ENCODE measurements around the gene CLEC16A.
A peak's percentile ranks its signal among the peaks of the same experiment; 100 is the strongest.

The CLEC16A gene

GRCh38 chr16:11082860-11083388 is 138.6 kb downstream of the CLEC16A start:
- in situ Hi-C loops (cut with HindIII; ENCODE audit: low sequenced_read_pairs): no loop called here
- H3K4me3 ChIP-seq (ENCODE audit: low read depth, low read length): no peak overlapping the region
- DNase-seq (ENCODE audit: low read depth): no peak
- TF ChIP-seq CTCF (IDR thresholded peaks at IDR 0.05; ENCODE audit: low read depth, low read length, missing control alignments): no peak

DNA sequence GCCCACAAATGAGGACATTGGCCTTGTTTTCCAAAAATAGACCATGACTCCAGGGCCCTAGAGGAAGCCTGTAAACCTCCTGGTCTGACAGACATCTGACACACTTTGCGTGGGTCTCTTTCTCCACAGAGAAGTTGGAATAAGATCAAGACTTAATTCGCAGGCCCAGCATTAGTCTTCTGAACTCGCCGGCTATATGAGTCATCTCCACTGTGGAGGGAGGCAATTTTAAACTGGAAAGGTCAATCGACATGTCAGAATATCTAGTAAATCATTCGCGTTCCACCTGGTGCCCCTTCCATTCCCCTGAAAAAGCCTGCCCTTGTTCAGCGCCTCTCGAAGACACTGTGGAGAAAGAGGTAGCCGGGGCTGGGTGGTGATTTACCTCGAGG is 140.1 kb downstream of the CLEC16A start:
- in situ Hi-C loops (cut with HindIII; ENCODE audit: low sequenced_read_pairs): no loop called here
- no peak for TF ChIP-seq CTCF (IDR thresholded peaks at IDR 0.05; ENCODE audit: low read depth, low read length, missing control alignments)
- H3K4me3 ChIP-seq (ENCODE audit: low read depth, low read length): no peak overlapping the region
- DNase-seq (ENCODE audit: low read depth): peak; percentile 75

- TF ChIP-seq CTCF (IDR thresholded peaks at IDR 0.05; ENCODE audit: low read depth, low read length, missing control alignments): no peak
- no peak for DNase-seq (ENCODE audit: low read depth)
- in situ Hi-C loops (cut with HindIII; ENCODE audit: low sequenced_read_pairs): no loop called here
- H3K4me3 ChIP-seq (ENCODE audit: low read depth, low read length): no peak overlapping the region
Observed at GRCh38 chr16:11084876-11085485, 140.6 kb downstream of the CLEC16A start.

GRCh38 chr16:11085916-11086315 is 141.6 kb downstream of the CLEC16A start:
- no peak for TF ChIP-seq CTCF (IDR thresholded peaks at IDR 0.05; ENCODE audit: low read depth, low read length, missing control alignments)
- no peak for DNase-seq (ENCODE audit: low read depth)
- in situ Hi-C loops (cut with HindIII; ENCODE audit: low sequenced_read_pairs): no loop called here
- no peak overlapping the region for H3K4me3 ChIP-seq (ENCODE audit: low read depth, low read length)

DNA sequence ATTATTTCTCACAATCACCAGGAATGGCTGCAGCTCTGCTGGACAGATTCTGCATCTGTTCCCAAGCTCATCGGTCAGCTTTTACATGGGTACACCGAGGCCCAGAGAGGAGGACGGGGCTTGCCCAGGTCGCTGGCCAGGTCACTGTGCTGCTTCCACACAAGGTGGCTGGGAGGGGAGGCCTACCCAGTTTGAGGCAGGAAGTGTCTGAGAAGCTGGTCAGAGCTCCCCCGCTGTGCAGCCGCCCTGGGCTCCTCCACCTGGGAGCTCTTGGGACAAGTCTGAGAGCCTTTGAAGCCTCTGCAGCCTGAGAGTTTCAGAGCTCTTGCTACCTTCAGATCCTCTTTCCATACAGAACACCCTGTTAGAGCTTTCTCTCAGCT is 143.3 kb downstream of the CLEC16A start:
- DNase-seq (ENCODE audit: low read depth): no peak
- no peak overlapping the region for H3K4me3 ChIP-seq (ENCODE audit: low read depth, low read length)
- no peak for TF ChIP-seq CTCF (IDR thresholded peaks at IDR 0.05; ENCODE audit: low read depth, low read length, missing control alignments)
- in situ Hi-C loops (cut with HindIII; ENCODE audit: low sequenced_read_pairs): no loop called here

- in situ Hi-C loops (cut with HindIII; ENCODE audit: low sequenced_read_pairs): no loop called here
- no peak for TF ChIP-seq CTCF (IDR thresholded peaks at IDR 0.05; ENCODE audit: low read depth, low read length, missing control alignments)
- H3K4me3 ChIP-seq (ENCODE audit: low read depth, low read length): no peak overlapping the region
- no peak for DNase-seq (ENCODE audit: low read depth)
Observed at GRCh38 chr16:11088074-11088730, 143.8 kb downstream of the CLEC16A start.

All from astrocyte of the cerebellum (primary cell).